Heart left ventricle (tissue), 16 donors: Measurements from ENCODE around the gene SLC13A3. TPM values are rescaled to one million over a fixed set of nuclear protein-coding genes. Genes with fewer than 3 reads are reported as not detected.
A peak's percentile ranks its signal among the peaks of the same experiment; 100 is the strongest.

Source experiments
- ATAC-seq, 4 donors: fragments of 200-7000 bp; cut with Tn5 transposase; one replicate each; pipeline ENCODE4 v1.9.1; 2020 to 2022; ENCODE audit warnings: moderate library complexity in 4 of 4, mild to moderate bottlenecking in 3 of 4, moderate number of reproducible peaks in 1 of 4
- DNase-seq, 5 donors: peaks; one replicate each; pipeline ENCODE4 v3.0.0-alpha.2; 2020
- H3K27ac ChIP-seq, 12 donors: fragments of 200-600 bp; sonication (generic) in 4 of 12; one replicate each; pipeline versions ENCODE4 v1.5.0 to v1.8.0; 2016 to 2022; ENCODE audit warnings: mild to moderate bottlenecking in 2 of 12
- H3K27me3 ChIP-seq, 9 donors: fragments of 200-600 bp; sonication (generic) in 2 of 9; one replicate each; pipeline versions ENCODE4 v1.5.1 to v1.8.0; 2016 to 2022; ENCODE audit warnings: mild to moderate bottlenecking in 3 of 9
- H3K36me3 ChIP-seq, 9 donors: fragments of 200-600 bp; sonication (generic) in 2 of 9; one replicate each; pipeline versions ENCODE4 v1.5.0 to v1.8.0; 2018 to 2022; ENCODE audit warnings: mild to moderate bottlenecking in 2 of 9
- H3K4me1 ChIP-seq, 12 donors: fragments of 200-600 bp; sonication (generic) in 4 of 12; one replicate each; pipeline versions ENCODE4 v1.5.0 to v1.8.0; 2016 to 2022; ENCODE audit warnings: mild to moderate bottlenecking in 3 of 12
- H3K4me3 ChIP-seq, 12 donors: fragments of 200-600 bp; sonication (generic) in 4 of 12; one replicate each; pipeline versions ENCODE4 v1.5.0 to v1.8.0; 2017 to 2022; ENCODE audit warnings: mild to moderate bottlenecking in 9 of 12, moderate library complexity in 4 of 12
- H3K9me3 ChIP-seq, 12 donors: fragments of 200-600 bp; sonication (generic) in 4 of 12; one replicate each; pipeline versions ENCODE4 v1.5.0 to v1.8.0; 2016 to 2022; ENCODE audit warnings: mild to moderate bottlenecking in 1 of 12
- CTCF ChIP-seq, 12 donors: fragments of 200-600 bp; sonication (generic) in 4 of 12; IDR thresholded peaks; one replicate each; pipeline versions ENCODE4 v1.5.0 to v1.8.0; 2018 to 2022; ENCODE audit warnings: antibody characterized with exemption in 12 of 12, mild to moderate bottlenecking in 5 of 12
- POLR2A ChIP-seq, 2 donors: fragments of 450-650 bp; IDR thresholded peaks; one replicate each; pipeline ENCODE4 v1.6.1; 2017; ENCODE audit warnings: antibody characterized with exemption in 2 of 2, mild to moderate bottlenecking in 2 of 2, moderate library complexity in 2 of 2
- WGBS, 4 donors: extraction: QIAGEN DNeasy Blood & Tissue Kit in 2 of 4; methylation state at CpG; one replicate each; pipeline versions ENCODE4 v1.1.5 to v1.1.7; 2013 to 2018; 5-methylcytosine and 5-hydroxymethylcytosine counted together
- intact Hi-C, 10 donors: fragments of 100-400 bp; cut with DNase I; formaldehyde crosslinking; loops; one replicate each; pipeline versions ENCODE4 v1.11.1 to v1.14.2; 2022
- polyA plus RNA-seq, 2 donors: library from polyadenylated mRNA; stranded (reverse); fragments of 200-250 nt; gene quantifications; one replicate each; pipeline ENCODE4 v1.2.3, GENCODE V29; 2013
- total RNA-seq, 9 donors: library from RNA; depleted of rRNA in 2 of 9; stranded (reverse); fragments of >200 nt in 2 of 9; fragmentation: NEBNext Ultra II Directional in 3 of 9; extraction: Animal tissue kit (Norgen Biotek cat#: 25700) in 3 of 9; gene quantifications; one replicate each; pipeline versions ENCODE4 v1.1.0 to v1.2.4, GENCODE V29; 2016 to 2023
- donor health status: ischemic (EF 13 %, LVEDD 7.1; RV severe dilation, severe dysfunction).
- donor health status: healthy with polysubstance abuse.
- donor health status: DM: no; HTN: yes; CAD: no.
- donor health status: DM: no; HTN: no; CAD: no.
- donor health status: ischemic (EF 25% LVEDD 6.9; RV normal size, moderate dysfunction).
- donor health status: ischemic (EF 25% LVEDD 5.7; RV mildly dilated, moderate dysfunction).
- donor health status: healthy.
- donor health status: DM: yes; HTN: yes; CAD: no.
- donor health status: ischemic (EF 35%, LVEDD 5.7; RV mildly dilated, moderate dysfunction).
- donor health status: nonischemic (EF 11% LVEDD 7.7; RV severe dilation, severe dysfunction).
- donor health status: DM: yes; HTN: yes; CAD: no.
- donor health status: PGD.
- donor health status: ischemic (EF 29% LVEDD 5.4; RV normal size, mild dysfunction).
- donor health status: nonischemic (EF 23%, LVEDD 6.1; RV moderate dilation, normal function).

The SLC13A3 gene
- total and polyA plus RNA-seq, 11 donors = 0.13 to 2.6 (median 0.54) TPM

GRCh38 chr20:46683939-46684750 is 32.9 kb upstream of the SLC13A3 start:
- Histone ChIP-seq H3K4me3 (peak overlapping the region in 10 of 12 donors; percentile 1 to 54 (median 34)), H3K27ac (peak overlapping the region in 7 of 12 donors; percentile 7 to 55 (median 44)), H3K4me1 (peaks cover 0 to 54% (median 38%) of the 10 kb centered on the region in 12 donors), H3K9me3 (no peaks in the 10 kb centered on the region), H3K36me3 (peaks cover 0 to 23% (median 11%) of the 10 kb centered on the region in 9 donors), H3K27me3 (no peaks in the 10 kb centered on the region)
- TF ChIP-seq CTCF (IDR thresholded peaks at IDR 0.05) (no peak), POLR2A (IDR thresholded peaks at IDR 0.05) (no peak)
- ATAC-seq = peak; percentile 65 to 80 (median 74)
- intact Hi-C loops = loop anchor here in 8 of 10 donors (5.0 to 10.0 kb wide), 4 partner anchors 122 to 549 kb away; no protein-coding TSS in a partner anchor
- WGBS, 4 donors = 35 to 51% (median 41%) methylated on average over 23 of the region's 23 CpGs
- DNase-seq = peak in 4 of 5 donors; percentile 26 to 54 (median 40)

- no peak for DNase-seq
- Histone ChIP-seq H3K9me3 (no peaks in the 10 kb centered on the region), H3K36me3 (peaks cover 0 to 23% (median 11%) of the 10 kb centered on the region in 9 donors), H3K4me3 (peak overlapping the region in 9 of 12 donors; percentile 27 to 54 (median 35)), H3K27me3 (no peaks in the 10 kb centered on the region), H3K4me1 (peaks cover 0 to 53% (median 36%) of the 10 kb centered on the region in 12 donors), H3K27ac (peak overlapping the region in 3 of 12 donors; percentile 7 to 55 (median 44))
- intact Hi-C loops = loop anchor here in 8 of 10 donors (5.0 to 10.0 kb wide), 4 partner anchors 121 to 549 kb away; no protein-coding TSS in a partner anchor
- peak in 3 of 4 donors; percentile 4 to 5 (median 4) for ATAC-seq
- 45 to 51% (median 47%) methylated on average over 8 of the region's 8 CpGs for WGBS, 4 donors
- TF ChIP-seq POLR2A (IDR thresholded peaks at IDR 0.05) = no peak
- no peak for TF ChIP-seq CTCF (IDR thresholded peaks at IDR 0.05)
These were observed 32.3 kb upstream of the SLC13A3 start for GRCh38 chr20:46683668-46683938.

- TF ChIP-seq CTCF (IDR thresholded peaks at IDR 0.05) = no peak
- no peak for TF ChIP-seq POLR2A (IDR thresholded peaks at IDR 0.05)
- Histone ChIP-seq H3K27me3 (no peaks in the 10 kb centered on the region), H3K4me3 (peak overlapping the region in 6 of 12 donors; percentile 32 to 54 (median 42)), H3K9me3 (no peaks in the 10 kb centered on the region), H3K27ac (peak overlapping the region in 1 of 12 donors; percentile 55), H3K4me1 (peaks cover 0 to 48% (median 32%) of the 10 kb centered on the region in 12 donors), H3K36me3 (peaks cover 0 to 23% (median 11%) of the 10 kb centered on the region in 9 donors)
- ATAC-seq (no peak), DNase-seq (no peak)
- intact Hi-C loops = loop anchor here in 8 of 10 donors (5.0 to 10.0 kb wide), 4 partner anchors 121 to 548 kb away; no protein-coding TSS in a partner anchor
- 25 to 36% (median 32%) methylated on average over 12 of the region's 12 CpGs for WGBS, 4 donors
These were observed 31.9 kb upstream of the SLC13A3 start for GRCh38 chr20:46683011-46683667.
